Measurements from ENCODE around the gene MAP1LC3C. TPM values are rescaled to one million over a fixed set of nuclear protein-coding genes. Genes with fewer than 3 reads are reported as not detected.

Gene MAP1LC3C
- total and polyA plus RNA-seq, 9 of the 15 experiments (the other 6 are each of a cell fraction or from before 2014, with no cell fraction given) = not detected

DNA sequence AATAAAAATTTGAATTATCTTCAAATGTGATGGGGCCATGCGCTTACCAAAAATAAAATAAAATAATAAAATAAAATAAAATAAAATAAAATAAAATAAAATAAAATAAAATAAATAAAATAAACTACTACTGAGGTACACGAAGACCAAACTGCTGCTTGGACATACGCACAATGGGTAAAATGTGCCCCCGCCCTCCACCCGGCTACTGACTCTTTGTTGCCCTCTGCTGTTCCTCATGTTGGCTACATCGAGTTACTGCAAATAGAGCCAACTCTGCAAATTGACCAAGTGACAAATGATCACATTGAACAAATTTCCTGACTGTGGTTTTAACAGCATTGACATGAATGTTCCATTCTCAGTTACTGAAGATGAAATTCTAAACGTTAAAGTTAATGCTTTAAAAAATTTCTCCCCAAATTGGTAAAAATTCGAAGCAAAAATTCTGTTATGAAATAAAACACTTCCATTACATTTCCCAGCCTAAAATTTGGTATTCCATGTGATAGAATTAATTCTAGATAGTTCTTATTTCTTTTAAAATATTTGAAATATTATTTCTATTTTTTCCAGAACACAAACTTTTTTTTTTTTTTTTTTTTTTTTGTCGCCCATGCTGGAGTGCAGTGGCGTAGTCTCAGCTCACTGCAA is 18.8 kb upstream of the MAP1LC3C start (continued):
- TF ChIP-seq ZBTB1 (CRISPR knock-in tag; IDR thresholded peaks at IDR 0.05; ENCODE audit: borderline replicate concordance, low read depth) = no peak

- H3K9ac ChIP-seq (ENCODE audit: insufficient read depth in 1 of 2, low read depth in 2 of 2, low read length in 2 of 2) = no peak overlapping the region
- DNase-seq (ENCODE audit: extremely low read depth in 1 of 4, low spot score in 3 of 4) = no peak
- no peaks in the 10 kb centered on the region for H3K4me1 ChIP-seq (replicated peaks in 1 of 2; ENCODE audit: control insufficient read depth in 2 of 2, insufficient read depth in 2 of 2, low read length in 2 of 2)
- no peaks in the 10 kb centered on the region for H3K9me3 ChIP-seq (replicated peaks; ENCODE audit: control insufficient read depth, insufficient read depth, low read depth, low read length)
- no peaks in the 10 kb centered on the region for H3K79me2 ChIP-seq (ENCODE audit: control insufficient read depth, insufficient read depth, low read length)
- H3K36me3 ChIP-seq (ENCODE audit: control insufficient read depth, insufficient read depth, low read length) = no peaks in the 10 kb centered on the region
- in situ Hi-C loops (cut with MboI) = loop anchor here (25.0 kb wide), 1 partner anchor 1279 kb away; no protein-coding TSS in a partner anchor
- H4K20me1 ChIP-seq (replicated peaks; ENCODE audit: control insufficient read depth, insufficient read depth, low read length) = no peaks in the 10 kb centered on the region
- peaks cover 8 to 18% of the 10 kb centered on the region in 2 experiments; a peak in 3 of 5 replicates for H3K27me3 ChIP-seq (ENCODE audit: control insufficient read depth in 2 of 2, insufficient read depth in 2 of 2, low read length in 2 of 2)
- FAIRE-seq = no peak
- H2AFZ ChIP-seq (ENCODE audit: low read depth, low read length) = no peak overlapping the region
- no peak overlapping the region for H3K4me3 ChIP-seq
- CTCF ChIA-PET (ENCODE audit: low intra/inter-chr PET ratio) = interaction anchor here (1.4 kb wide), 1 partner anchor 405 kb away, joined by 4 read pairs; no protein-coding TSS in a partner anchor
- POLR2A ChIA-PET = no interaction called here
- ATAC-seq = no peak
- BruUV-seq (replicated peaks) = no TSS peak
- H3K9me1 ChIP-seq (ENCODE audit: control insufficient read depth, insufficient read depth, low read length) = no peaks in the 10 kb centered on the region
- H3K4me2 ChIP-seq (ENCODE audit: insufficient read depth, low read length) = no peak overlapping the region
- intact Hi-C loops (cut with micrococcal nuclease) = loop anchor here (5.0 to 10.0 kb wide), 2 partner anchors 181 to 1132 kb away; no protein-coding TSS in a partner anchor
- TF ChIP-seq ZNF24 (IDR thresholded peaks at IDR 0.05) (0 out of 2 replicates have a peak, but pooled peaks have one; percentile 24), CEBPG (CRISPR knock-in tag; IDR thresholded peaks at IDR 0.05) (no peak), CEBPG (tag; conservative IDR thresholded peaks at IDR 0.05 in 1 of 2, IDR thresholded peaks at IDR 0.05 in 1 of 2) (0 out of 4 replicates have a peak, but pooled peaks of 1 of the 2 experiments have one; percentile 38), CEBPB (tag; IDR thresholded peaks at IDR 0.05) (peak; percentile 75), ZNF41 (CRISPR knock-in tag; conservative IDR thresholded peaks at IDR 0.05) (no peak), CCAR2 (IDR thresholded peaks at IDR 0.05; ENCODE audit: low read depth, low read length) (no peak), CBX8 (IDR thresholded peaks at IDR 0.05; ENCODE audit: borderline replicate concordance, extremely low read depth, low read depth, low read length, poor library complexity, severe bottlenecking) (no peak)
- TF ChIP-seq, protein P1, sequence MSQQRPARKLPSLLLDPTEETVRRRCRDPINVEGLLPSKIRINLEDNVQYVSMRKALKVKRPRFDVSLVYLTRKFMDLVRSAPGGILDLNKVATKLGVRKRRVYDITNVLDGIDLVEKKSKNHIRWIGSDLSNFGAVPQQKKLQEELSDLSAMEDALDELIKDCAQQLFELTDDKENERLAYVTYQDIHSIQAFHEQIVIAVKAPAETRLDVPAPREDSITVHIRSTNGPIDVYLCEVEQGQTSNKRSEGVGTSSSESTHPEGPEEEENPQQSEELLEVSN (IDR thresholded peaks at IDR 0.05; ENCODE audit: borderline replicate concordance in 1 of 2, extremely low read depth in 1 of 2, insufficient read depth in 1 of 2, insufficient read length in 1 of 2, low read depth in 1 of 2, low read length in 1 of 2, poor library complexity in 1 of 2, severe bottlenecking in 1 of 2) = no peak
- H3K27ac ChIP-seq (ENCODE audit: extremely low read depth, low read depth, low read length) = no peak overlapping the region
These were observed 17.6 kb upstream of the MAP1LC3C start for GRCh38 chr1:242016479-242016878.
